ENCODE data around the gene RNF208. TPM values are rescaled to one million over a fixed set of nuclear protein-coding genes. Genes with fewer than 3 reads are reported as not detected.

Gene RNF208
- total RNA-seq, 4 donors from 2014 or later, result 3.7 to 10.2 (median 5.5) TPM

DNA sequence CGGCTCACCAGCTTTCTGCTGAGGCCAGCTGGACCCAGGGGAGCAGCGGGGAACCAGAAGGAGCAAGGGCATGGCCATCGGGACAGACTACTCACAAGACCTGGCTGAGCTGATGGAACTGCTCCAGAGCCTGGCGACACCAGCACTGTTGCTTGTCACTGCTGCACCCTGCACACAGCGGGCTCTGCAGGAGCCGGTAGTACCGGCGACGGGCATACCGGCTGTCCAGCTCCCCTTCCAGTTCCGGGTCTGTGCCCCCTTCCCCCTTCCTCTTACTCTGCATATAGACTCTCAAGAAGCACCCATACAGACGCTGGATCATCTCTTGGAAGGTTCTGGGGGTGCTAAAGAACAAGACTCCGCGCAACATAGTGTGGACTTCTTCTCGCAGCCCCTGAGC is 34.7 kb downstream of the RNF208 start:
- intact Hi-C loops (cut with DNase I; ENCODE audit: low total_unique reads), result loop anchor here (5.0 kb wide), 1 partner anchor 80 kb away; no protein-coding TSS in a partner anchor
- TF ChIP-seq, protein P1, sequence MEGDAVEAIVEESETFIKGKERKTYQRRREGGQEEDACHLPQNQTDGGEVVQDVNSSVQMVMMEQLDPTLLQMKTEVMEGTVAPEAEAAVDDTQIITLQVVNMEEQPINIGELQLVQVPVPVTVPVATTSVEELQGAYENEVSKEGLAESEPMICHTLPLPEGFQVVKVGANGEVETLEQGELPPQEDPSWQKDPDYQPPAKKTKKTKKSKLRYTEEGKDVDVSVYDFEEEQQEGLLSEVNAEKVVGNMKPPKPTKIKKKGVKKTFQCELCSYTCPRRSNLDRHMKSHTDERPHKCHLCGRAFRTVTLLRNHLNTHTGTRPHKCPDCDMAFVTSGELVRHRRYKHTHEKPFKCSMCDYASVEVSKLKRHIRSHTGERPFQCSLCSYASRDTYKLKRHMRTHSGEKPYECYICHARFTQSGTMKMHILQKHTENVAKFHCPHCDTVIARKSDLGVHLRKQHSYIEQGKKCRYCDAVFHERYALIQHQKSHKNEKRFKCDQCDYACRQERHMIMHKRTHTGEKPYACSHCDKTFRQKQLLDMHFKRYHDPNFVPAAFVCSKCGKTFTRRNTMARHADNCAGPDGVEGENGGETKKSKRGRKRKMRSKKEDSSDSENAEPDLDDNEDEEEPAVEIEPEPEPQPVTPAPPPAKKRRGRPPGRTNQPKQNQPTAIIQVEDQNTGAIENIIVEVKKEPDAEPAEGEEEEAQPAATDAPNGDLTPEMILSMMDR (IDR thresholded peaks at IDR 0.05), result no peak
- no peak for TF ChIP-seq POLR2A (IDR thresholded peaks at IDR 0.05)
- 81 to 85% methylated on average over 15 of the region's 15 CpGs for WGBS, 2 donors
- peak overlapping the region; percentile 71 for H3K4me3 ChIP-seq (ENCODE audit: low read depth, poor library complexity, severe bottlenecking)
- no peak for DNase-seq (ENCODE audit: low spot score in 2 of 2)

DNA sequence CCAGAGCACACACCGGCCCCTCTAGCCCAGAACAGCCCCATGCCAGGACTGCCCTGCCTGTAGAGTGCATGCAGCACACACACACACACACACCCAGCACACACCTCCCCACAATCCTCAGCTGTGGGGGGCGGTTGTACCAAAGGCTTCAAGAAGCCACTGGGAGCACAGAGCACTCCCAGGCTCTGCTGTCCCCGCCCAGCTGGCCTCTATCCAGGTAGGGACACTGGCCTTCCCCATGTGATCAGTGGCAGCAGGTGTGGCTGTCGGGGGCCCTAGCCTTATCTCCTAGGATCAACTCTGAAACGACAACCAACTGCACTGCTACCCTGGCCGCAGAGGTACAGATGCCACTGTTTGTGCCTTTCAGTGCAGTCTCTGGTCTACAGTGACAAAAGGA is 35.7 kb downstream of the RNF208 start:
- TF ChIP-seq POLR2A (IDR thresholded peaks at IDR 0.05), result no peak
- TF ChIP-seq, protein P1 (IDR thresholded peaks at IDR 0.05), result no peak
- no peak for DNase-seq (ENCODE audit: low spot score in 2 of 2)
- H3K4me3 ChIP-seq (ENCODE audit: low read depth, poor library complexity, severe bottlenecking), result no peak overlapping the region
- intact Hi-C loops (cut with DNase I; ENCODE audit: low total_unique reads), result loop anchor here (5.0 kb wide), 1 partner anchor 79 kb away; no protein-coding TSS in a partner anchor
- 71 to 72% methylated on average over 6 of the region's 6 CpGs for WGBS, 2 donors

DNA sequence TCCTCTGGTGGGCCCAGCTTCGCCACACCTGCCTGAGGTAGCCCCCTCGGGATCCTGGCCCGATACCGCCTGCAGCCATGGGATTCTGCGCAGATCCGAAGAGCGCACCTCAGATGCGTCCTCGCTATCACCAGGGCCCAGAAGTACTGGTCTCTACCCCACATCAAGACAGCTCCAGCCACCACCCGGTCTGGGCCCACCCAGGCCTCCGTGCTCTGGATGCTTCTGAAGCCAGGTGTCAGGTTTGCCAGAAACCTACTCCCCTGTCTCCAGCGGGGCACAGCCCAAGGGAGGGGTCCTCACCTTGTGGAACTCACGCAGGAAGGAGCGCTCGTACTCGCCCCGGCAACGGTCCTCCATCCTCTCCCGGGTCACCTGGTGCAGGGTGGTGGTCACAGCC is 36.1 kb downstream of the RNF208 start:
- H3K4me3 ChIP-seq (ENCODE audit: low read depth, poor library complexity, severe bottlenecking), result no peak overlapping the region
- 93 to 95% methylated on average over 19 of the region's 19 CpGs for WGBS, 2 donors
- DNase-seq (ENCODE audit: low spot score in 2 of 2), result no peak
- intact Hi-C loops (cut with DNase I; ENCODE audit: low total_unique reads), result loop anchor here (5.0 kb wide), 1 partner anchor 79 kb away; no protein-coding TSS in a partner anchor
- TF ChIP-seq POLR2A (IDR thresholded peaks at IDR 0.05), result no peak
- TF ChIP-seq, protein P1 (IDR thresholded peaks at IDR 0.05), result no peak

DNA sequence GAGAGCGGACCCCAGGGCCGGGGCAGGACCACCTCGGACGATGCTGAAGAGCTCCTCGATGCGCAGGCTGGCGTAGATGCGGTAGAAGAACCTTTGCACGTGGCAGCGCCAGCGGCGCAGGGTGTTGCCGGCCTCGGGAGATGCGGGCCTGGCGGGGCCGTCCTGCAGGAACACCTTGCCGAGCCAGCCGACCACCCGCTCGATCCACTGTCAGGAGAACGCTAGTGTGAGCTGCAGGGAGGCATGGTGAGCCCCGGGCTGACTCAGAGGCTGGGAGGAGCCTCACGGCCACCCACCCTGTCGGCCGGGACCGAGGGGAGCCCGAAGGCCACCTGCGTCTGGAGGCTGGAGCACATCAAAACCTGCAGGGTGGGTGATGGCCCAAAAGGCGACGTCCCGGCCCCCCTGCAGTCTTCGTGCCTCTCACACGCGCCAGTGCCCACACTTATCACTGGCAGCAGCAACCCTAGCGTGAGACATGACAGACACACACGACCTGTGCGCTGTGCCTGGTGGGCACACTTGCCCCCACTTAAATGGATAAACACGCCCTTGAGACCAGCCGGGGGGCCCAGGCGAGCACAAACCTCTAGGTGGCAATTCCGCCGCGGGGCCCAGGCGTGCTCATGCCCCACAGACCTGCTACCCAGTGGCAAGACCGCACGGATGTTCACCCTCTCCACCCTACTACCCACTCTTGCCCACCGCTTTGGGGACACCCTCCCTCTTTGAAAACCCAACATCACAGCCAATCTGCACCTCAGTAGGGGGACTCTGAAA is 37.0 kb downstream of the RNF208 start:
- intact Hi-C loops (cut with DNase I; ENCODE audit: low total_unique reads), result loop anchor here (5.0 kb wide), 1 partner anchor 78 kb away; no protein-coding TSS in a partner anchor
- H3K4me3 ChIP-seq (ENCODE audit: low read depth, poor library complexity, severe bottlenecking), result no peak overlapping the region
- TF ChIP-seq, protein P1 (IDR thresholded peaks at IDR 0.05), result no peak
- TF ChIP-seq POLR2A (IDR thresholded peaks at IDR 0.05), result no peak
- WGBS, 2 donors, result 92 to 95% methylated on average over 47 to 48 of the region's 48 CpGs
- no peak for DNase-seq (ENCODE audit: low spot score in 2 of 2)

DNA sequence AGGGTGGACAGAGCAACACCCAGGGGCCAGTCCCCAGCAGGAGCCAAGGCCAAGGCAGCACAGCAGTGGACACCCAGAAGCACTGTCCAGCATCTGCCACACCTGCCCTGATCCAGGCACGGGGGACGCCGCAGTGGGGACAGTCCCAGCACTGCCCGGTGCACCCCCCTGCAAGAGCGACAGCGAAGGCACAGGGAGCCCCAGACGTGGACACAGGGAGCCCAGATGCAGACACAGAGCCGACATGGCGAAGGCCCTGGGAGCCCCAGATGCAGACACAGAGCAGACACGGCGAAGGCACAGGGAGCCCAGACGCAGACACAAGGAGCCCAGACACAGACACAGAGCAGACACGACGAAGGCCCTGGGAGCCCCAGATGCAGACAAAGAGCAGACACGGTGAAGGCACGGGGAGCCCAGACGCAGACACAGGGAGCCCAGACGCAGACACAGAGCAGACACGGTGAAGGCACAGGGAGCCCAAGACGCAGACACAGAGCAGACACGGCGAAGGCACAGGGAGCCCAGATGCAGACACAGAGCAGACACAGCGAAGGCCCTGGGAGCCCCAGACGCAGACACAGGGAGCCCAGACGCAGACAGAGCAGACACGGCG is 38.0 kb downstream of the RNF208 start:
- TF ChIP-seq POLR2A (IDR thresholded peaks at IDR 0.05), result no peak
- TF ChIP-seq, protein P1 (IDR thresholded peaks at IDR 0.05), result no peak
- intact Hi-C loops (cut with DNase I; ENCODE audit: low total_unique reads), result no loop called here
- DNase-seq (ENCODE audit: low spot score in 2 of 2), result no peak
- H3K4me3 ChIP-seq (ENCODE audit: low read depth, poor library complexity, severe bottlenecking), result no peak overlapping the region
- 92 to 93% methylated on average over 27 of the region's 27 CpGs for WGBS, 2 donors
